HepG2 (cell line): Measurements from ENCODE around the gene STX5. TPM values are rescaled to one million over a fixed set of nuclear protein-coding genes. Genes with fewer than 3 reads are reported as not detected.

Experiments
- ATAC-seq: fragments of 200-7000 bp; cut with Tn5 transposase; 3 replicates; pipeline ENCODE4 v1.9.1; 2020; ENCODE audit warnings: mild to moderate bottlenecking, moderate library complexity
- BruUV-seq: library from RNA; stranded (reverse); fragments of 400-500 nt; replicated peaks from 2 replicates; lab custom pipeline; 2021; lab: Mats Ljungman, UMichigan
- CTCF ChIA-PET: fragments of 300-600 bp; formaldehyde crosslinking; extraction: SDS; loops from one replicate; lab custom pipeline; 2021; ENCODE audit warnings: low total read pairs, inconsistent platforms, low intra/inter-chr PET ratio; lab: Yijun Ruan, JAX
- POLR2A ChIA-PET: fragments of 350-600 bp; sonication (Branson Sonifier 250); formaldehyde crosslinking; loops from one replicate; lab custom pipeline; 2020; ENCODE audit warnings: antibody characterized with exemption, inconsistent platforms; lab: Yijun Ruan, JAX
- DNase-seq: peaks from one replicate; pipeline ENCODE4 v3.0.0-alpha.2; 2015; ENCODE audit warnings: low spot score
- FAIRE-seq: peaks from 3 replicates; lab custom pipeline; 2011; peaks lifted over from hg19 to GRCh38; lab: Jason Lieb, UNC
- H2AFZ ChIP-seq: one replicate; pipeline ENCODE4 v1.6.1; 2011; ENCODE audit warnings: low read length, inconsistent platforms
- H3K27ac ChIP-seq: fragments of 300-600 bp; 3 replicates; pipeline ENCODE4 v1.8.0; 2011; ENCODE audit warnings: mixed run types, mild to moderate bottlenecking, mixed read lengths, low read length, inconsistent platforms; ENCODE audit not compliant: insufficient read depth; ENCODE audit errors: extremely low read length
- H3K27me3 ChIP-seq, 2 experiments: fragments of 200-600 bp in 1 of 2; 2 replicates in 1 of 2; 3 replicates in 1 of 2; pipeline versions ENCODE4 v1.6.0 to v1.8.0; 2011; ENCODE audit warnings: low read length in 2 of 2, mild to moderate bottlenecking in 2 of 2, moderate library complexity in 2 of 2, inconsistent platforms in 1 of 2; ENCODE audit not compliant: insufficient read depth in 2 of 2, control insufficient read depth in 1 of 2
- H3K36me3 ChIP-seq, 2 experiments: fragments of 200-600 bp in 1 of 2; replicated peaks in 1 of 2; 2 replicates in 1 of 2; 3 replicates in 1 of 2; pipeline versions ENCODE4 v1.5.1 to v1.8.0; 2011; ENCODE audit warnings: low read length in 2 of 2, inconsistent platforms in 1 of 2; ENCODE audit not compliant: insufficient read depth in 2 of 2, control insufficient read depth in 1 of 2
- H3K4me1 ChIP-seq: 2 replicates; pipeline ENCODE4 v1.5.1; 2012; ENCODE audit warnings: low read length, inconsistent platforms; ENCODE audit not compliant: insufficient read depth
- H3K4me2 ChIP-seq: 2 replicates; pipeline ENCODE4 v1.6.0; 2011; ENCODE audit warnings: low read depth, low read length, inconsistent platforms
- H3K4me3 ChIP-seq, 3 experiments: fragments of 200-600 bp in 1 of 3; sonication (generic), shearing (Covaris generic) in 1 of 3; replicated peaks in 1 of 3; 2 replicates each; pipeline ENCODE4 v1.5.1; 2011 to 2016; ENCODE audit warnings: low read length in 3 of 3, inconsistent platforms in 2 of 3, low read depth in 2 of 3, mild to moderate bottlenecking in 2 of 3, control low read depth in 1 of 3, mixed read lengths in 1 of 3; ENCODE audit not compliant: insufficient read depth in 1 of 3
- H3K79me2 ChIP-seq: one replicate; pipeline ENCODE4 v1.6.1; 2011; ENCODE audit warnings: low read length, inconsistent platforms; ENCODE audit not compliant: insufficient read depth
- H3K9ac ChIP-seq: 2 replicates; pipeline ENCODE4 v1.6.0; 2011; ENCODE audit warnings: mild to moderate bottlenecking, low read depth, low read length, inconsistent platforms; ENCODE audit not compliant: insufficient read depth
- H3K9me3 ChIP-seq: 2 replicates; pipeline ENCODE4 v1.5.1; 2012; ENCODE audit warnings: mild to moderate bottlenecking, low read length
- H4K20me1 ChIP-seq: 2 replicates; pipeline ENCODE4 v1.6.0; 2011; ENCODE audit warnings: inconsistent platforms, mild to moderate bottlenecking, low read length, moderate library complexity; ENCODE audit not compliant: insufficient read depth
- ELF3 ChIP-seq: IDR thresholded peaks from 2 replicates; pipeline ENCODE4 v1.6.1; 2016; ENCODE audit warnings: missing genetic modification reagents, missing compliant biosample characterization
- ETS1 ChIP-seq: sonication (generic); formaldehyde crosslinking; IDR thresholded peaks from 2 replicates; pipeline ENCODE4 v1.4.0; 2020; ENCODE audit warnings: missing genetic modification reagents
- HNF4G ChIP-seq, 2 experiments: sonication (generic) in 1 of 2; formaldehyde crosslinking in 1 of 2; IDR thresholded peaks; 2 replicates each; pipeline versions ENCODE4 v1.4.0 to v1.6.1; 2011 to 2020; ENCODE audit warnings: borderline replicate concordance in 2 of 2, low read depth in 2 of 2, mild to moderate bottlenecking in 2 of 2, low read length in 1 of 2, missing genetic modification reagents in 1 of 2, moderate library complexity in 1 of 2
- HNRNPLL ChIP-seq: fragments of 200-400 bp; formaldehyde crosslinking; IDR thresholded peaks from 2 replicates; pipeline ENCODE4 v1.6.1; 2017; ENCODE audit warnings: mild to moderate bottlenecking, low read depth, low read length; ENCODE audit not compliant: poor library complexity, severe bottlenecking
- MEIS2 ChIP-seq: sonication (generic); formaldehyde crosslinking; IDR thresholded peaks from 2 replicates; pipeline ENCODE4 v1.9.0; 2021; ENCODE audit warnings: mild to moderate bottlenecking, missing genetic modification reagents
- RXRA ChIP-seq: sonication (generic); formaldehyde crosslinking; IDR thresholded peaks from 2 replicates; pipeline ENCODE4 v1.5.1; 2020; ENCODE audit warnings: missing genetic modification reagents
- SIX1 ChIP-seq: sonication (generic); formaldehyde crosslinking; IDR thresholded peaks from 2 replicates; pipeline ENCODE4 v1.4.0; 2020; ENCODE audit warnings: missing genetic modification reagents, borderline replicate concordance
- TRAFD1 ChIP-seq: sonication (generic); formaldehyde crosslinking; IDR thresholded peaks from 2 replicates; pipeline ENCODE4 v1.5.1; 2020; ENCODE audit warnings: missing genetic modification reagents, mild to moderate bottlenecking, borderline replicate concordance
- U2AF2 ChIP-seq: fragments of 200-400 bp; formaldehyde crosslinking; IDR thresholded peaks from 2 replicates; pipeline ENCODE4 v1.6.1; 2017; ENCODE audit warnings: low read depth, mild to moderate bottlenecking, low read length
- YEATS2 ChIP-seq: sonication (generic); formaldehyde crosslinking; IDR thresholded peaks from 2 replicates; pipeline ENCODE4 v1.4.0; 2020; ENCODE audit warnings: missing genetic modification reagents, borderline replicate concordance
- ZBED4 ChIP-seq: sonication (generic); formaldehyde crosslinking; IDR thresholded peaks from 2 replicates; pipeline ENCODE4 v1.4.0; 2020; ENCODE audit warnings: missing genetic modification reagents, borderline replicate concordance
- ZNF672 ChIP-seq: sonication (generic); formaldehyde crosslinking; IDR thresholded peaks from 2 replicates; pipeline ENCODE4 v1.8.1; 2022; ENCODE audit warnings: missing genetic modification reagents
- ZNF724P ChIP-seq: sonication (generic); formaldehyde crosslinking; IDR thresholded peaks from 2 replicates; pipeline ENCODE4 v1.8.0; 2022; ENCODE audit warnings: missing genetic modification reagents, borderline replicate concordance
- WGBS: methylation state at CpG from one replicate; pipeline ENCODE4 v1.1.6; 2017; ENCODE audit warnings: low lambda C conversion rate; 5-methylcytosine and 5-hydroxymethylcytosine counted together
- in situ Hi-C: cut with HindIII; loops from 2 replicates; pipeline ENCODE4 v1.10.0; 2017; ENCODE audit warnings: low pct_unique_long_range_greater_than_20kb; ENCODE audit not compliant: extremely low pct_ligation_motif_present
- intact Hi-C: fragments of 100-400 bp; cut with micrococcal nuclease; formaldehyde crosslinking; loops from one replicate; pipeline ENCODE4 v1.10.0; 2022; ENCODE audit not compliant: unreplicated experiment
- polyA plus RNA-seq, 8 experiments: library from polyadenylated mRNA; depleted of rRNA in 3 of 8; stranded (reverse) in 7 of 8; unstranded in 1 of 8; fragments of >200 nt; fragmentation: Illumina TruSeq in 4 of 8; extraction: Trizol in 4 of 8; gene quantifications; 2 replicates each; pipeline versions ENCODE4 v1.2.1 to v1.2.3, GENCODE V29; 2011 to 2016; ENCODE audit warnings: low read depth in 4 of 8, missing spikeins in 1 of 8, mixed read lengths in 1 of 8; ENCODE audit not compliant: insufficient read depth in 1 of 8
- total RNA-seq, 5 experiments: library from RNA; depleted of rRNA; stranded (reverse); fragments of >200 nt; fragmentation: Illumina TruSeq; extraction: Trizol; gene quantifications; 2 replicates each; pipeline ENCODE4 v1.2.3, GENCODE V29; 2016; ENCODE audit warnings: low read depth in 1 of 5

Gene STX5
- total and polyA plus RNA-seq, 2 of the 13 experiments (the other 11 are each of a cell fraction or from before 2014, with no cell fraction given), result 26.9 to 30.0 TPM

- ATAC-seq, result peak; percentile 79
- Histone ChIP-seq H3K27me3 (no peaks in the 10 kb centered on the region; a peak in 1 of 5 replicates), H3K79me2 (peaks cover 26% of the 10 kb centered on the region), H3K9me3 (no peaks in the 10 kb centered on the region), H2AFZ (no peak overlapping the region), H3K9ac (peak overlapping the region; percentile 89), H3K4me3 (peak overlapping the region; percentile 65 to 88 (median 81); a peak in 5 of 6 replicates), H3K27ac (peak overlapping the region; percentile 79), H3K36me3 (peaks cover 13 to 27% of the 10 kb centered on the region in 2 experiments), H3K4me1 (peaks cover 42% of the 10 kb centered on the region), H3K4me2 (peak overlapping the region; percentile 67), H4K20me1 (no peaks in the 10 kb centered on the region)
- in situ Hi-C loops, result loop anchor here (5.0 kb wide), 2 partner anchors 46 to 91 kb away; partner anchors contain the start of genes STX5 and TEX54
- DNase-seq, result peak; percentile 82
- ChIA-PET CTCF (interaction anchor here (2.0 to 2.6 kb wide), 2 partner anchors 54 to 75 kb away, joined by 13 to 25 read pairs; no protein-coding TSS in a partner anchor), POLR2A (interaction anchor here (0.6 to 9.1 kb wide), 30 partner anchors 11 to 195 kb away, joined by 3 to 201 read pairs (median 5); partner anchors contain the start of genes B3GAT3, C11orf98, CSKMT and HNRNPUL2)
- BruUV-seq, result no TSS peak
- FAIRE-seq, result peak; percentile 64
- 7% methylated on average over 12 of the region's 51 CpGs for WGBS
- intact Hi-C loops, result loop anchor here (1.0 to 2.0 kb wide), 6 partner anchors 18 to 94 kb away; partner anchors contain the start of genes NXF1, SLC3A2 and TTC9C
- no peak; the same call in 1 of the 2 replicates for TF ChIP-seq ZNF724P (CRISPR knock-in tag)
- no peak for TF ChIP-seq HNF4G (IDR thresholded peaks at IDR 0.05; ENCODE audit: borderline replicate concordance, low read depth, low read length)
- no peak for TF ChIP-seq HNF4G (CRISPR knock-in tag; IDR thresholded peaks at IDR 0.05; ENCODE audit: borderline replicate concordance, low read depth)
- TF ChIP-seq ETS1, result 0 out of 2 replicates have a peak, but pooled peaks have one; percentile 3
- peak; percentile 78; the same call in 1 of the 2 replicates for TF ChIP-seq ZBED4 (CRISPR knock-in tag)
- no peak for TF ChIP-seq YEATS2 (CRISPR knock-in tag)
- TF ChIP-seq U2AF2, result 0 out of 2 replicates have a peak, but pooled peaks have one; percentile 56
- TF ChIP-seq RXRA (CRISPR knock-in tag), result peak; percentile 75
- TF ChIP-seq ELF3 (CRISPR knock-in tag), result 0 out of 2 replicates have a peak, but pooled peaks have one; percentile 11
- TF ChIP-seq TRAFD1, result no peak
- TF ChIP-seq MEIS2 (CRISPR knock-in tag), result peak; percentile 19; the same call in 1 of the 2 replicates
- peak; percentile 83 for TF ChIP-seq HNRNPLL
- no peak for TF ChIP-seq ZNF672 (CRISPR knock-in tag)
- no peak for TF ChIP-seq SIX1
Measured at GRCh38 chr11:62786318-62787004, 45.4 kb downstream of the STX5 start.
